HG03460 (cell line): ENCODE data around the gene FKBP7.
"Not testable (repeated sequence)": the region's sequence is repeated elsewhere in the genome, so short reads cannot be mapped to it uniquely, and the experiment has no call there.

Source experiments
- ATAC-seq: cut with Tn5 transposase; IDR thresholded peaks from one replicate; pipeline ENCODE4 v1.9.1; 2021; ENCODE audit not compliant: unreplicated experiment

Gene FKBP7

GRCh38 chr2:178450524-178450773 lies 28.0 kb downstream of the FKBP7 start:
- peak; percentile 51 for ATAC-seq

DNA sequence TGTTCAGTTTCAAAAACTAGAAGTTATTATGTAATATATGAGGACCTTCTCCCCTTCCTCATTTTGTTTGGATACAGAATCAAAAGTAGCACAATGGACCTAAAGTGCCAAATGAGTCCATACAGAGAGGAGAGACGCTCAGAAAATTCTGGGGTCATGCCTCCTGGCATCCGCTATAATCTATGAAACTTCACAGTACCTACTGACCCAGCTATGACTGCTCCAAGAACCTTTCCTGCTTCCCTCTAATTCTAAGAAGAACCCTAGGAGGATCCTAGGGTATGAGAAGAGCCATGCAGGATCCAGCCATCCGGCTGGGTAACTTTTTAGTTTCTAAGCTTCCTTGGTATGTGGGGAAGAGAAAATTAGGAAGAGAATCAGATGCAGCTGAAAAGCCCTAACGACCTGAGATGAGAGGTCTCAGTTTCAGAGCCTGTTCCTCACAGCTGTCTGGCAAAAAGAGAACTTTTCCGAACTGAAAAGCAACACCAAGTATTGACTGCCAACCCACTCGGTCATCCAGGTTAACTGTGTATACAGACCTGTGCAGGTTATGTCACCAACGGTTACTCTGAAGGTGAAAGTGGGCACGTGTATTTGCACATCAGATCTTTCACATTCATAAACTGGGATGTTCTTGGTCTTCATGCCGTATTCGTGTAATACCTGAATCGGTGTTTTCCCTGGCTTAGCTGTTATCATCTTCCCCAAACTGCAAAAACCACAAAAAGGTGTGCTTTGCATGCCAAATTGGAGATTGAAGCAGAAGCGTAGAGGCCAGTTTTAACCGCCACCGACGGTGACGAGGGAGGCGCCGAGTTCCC lies 28.5 kb downstream of the FKBP7 start:
- ATAC-seq, result peak; percentile 6

DNA sequence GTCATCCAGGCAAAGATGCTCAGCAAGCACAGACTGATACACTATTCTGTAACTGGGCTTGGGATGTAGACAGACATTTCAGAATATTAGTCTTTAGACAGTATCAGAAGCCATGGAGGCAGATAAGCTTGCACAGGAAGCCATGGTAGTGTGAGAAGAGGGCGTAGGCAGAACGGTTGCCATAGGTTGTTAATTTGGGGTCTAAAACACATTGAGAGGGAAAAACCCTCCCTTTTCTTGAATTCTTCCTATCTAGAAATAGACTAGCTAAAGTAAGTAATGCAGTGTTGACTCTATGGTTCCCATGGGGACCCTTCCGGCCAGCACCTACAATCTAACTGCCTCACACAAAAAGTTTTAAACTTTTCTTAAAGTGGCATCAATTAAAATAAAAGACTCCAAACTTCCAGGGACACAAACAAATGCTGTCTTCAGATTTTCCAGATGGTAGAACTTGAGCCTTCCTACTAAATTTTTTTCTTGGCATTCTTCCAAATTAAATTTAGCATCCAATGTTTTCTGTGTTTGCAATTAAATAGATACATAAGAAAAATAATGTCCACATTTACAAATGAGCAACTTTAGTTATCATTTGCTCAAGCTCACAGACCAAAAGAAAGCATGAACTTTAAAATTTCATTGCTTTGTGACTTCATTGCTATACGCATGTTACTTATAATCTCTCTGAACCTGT lies 29.3 kb downstream of the FKBP7 start:
- no peak for ATAC-seq

DNA sequence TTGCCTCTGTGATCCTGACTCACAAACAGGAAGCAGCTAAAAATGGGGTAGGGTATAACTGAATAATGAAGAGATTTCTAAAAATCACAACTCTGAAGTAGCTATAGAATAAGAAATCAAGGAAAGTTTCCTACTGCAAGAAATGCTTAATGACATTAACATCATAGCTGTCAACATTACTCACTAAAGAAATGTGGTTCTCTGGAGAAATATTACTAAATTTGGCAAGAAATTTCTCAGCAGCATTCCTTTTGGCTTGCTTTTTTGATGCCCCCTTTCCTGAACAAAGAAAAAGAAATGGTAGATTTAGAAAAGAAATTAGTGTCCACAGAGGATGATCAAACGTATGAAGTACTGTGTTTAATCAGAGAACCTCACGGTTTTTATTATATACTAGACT lies 37.0 kb downstream of the FKBP7 start:
- no peak for ATAC-seq

DNA sequence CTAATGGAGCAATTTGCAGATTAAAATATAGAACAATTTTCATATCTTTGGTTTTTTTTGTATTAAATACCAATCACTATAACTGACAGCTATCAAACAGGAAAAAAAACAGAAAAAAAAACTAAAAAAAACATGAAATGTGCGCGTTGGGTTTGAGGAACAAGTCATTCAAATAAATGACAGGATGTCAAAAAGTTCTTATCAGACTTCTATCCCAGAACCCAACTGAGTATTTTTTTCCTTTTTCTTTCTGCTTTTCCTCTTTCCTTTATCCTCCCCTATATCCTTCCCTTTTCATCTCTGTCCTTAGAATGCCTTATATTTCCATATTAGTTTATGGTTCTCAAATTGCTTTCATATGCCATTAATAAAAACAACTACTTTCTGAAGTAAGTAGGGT lies 41.7 kb downstream of the FKBP7 start:
- ATAC-seq, result no peak

DNA sequence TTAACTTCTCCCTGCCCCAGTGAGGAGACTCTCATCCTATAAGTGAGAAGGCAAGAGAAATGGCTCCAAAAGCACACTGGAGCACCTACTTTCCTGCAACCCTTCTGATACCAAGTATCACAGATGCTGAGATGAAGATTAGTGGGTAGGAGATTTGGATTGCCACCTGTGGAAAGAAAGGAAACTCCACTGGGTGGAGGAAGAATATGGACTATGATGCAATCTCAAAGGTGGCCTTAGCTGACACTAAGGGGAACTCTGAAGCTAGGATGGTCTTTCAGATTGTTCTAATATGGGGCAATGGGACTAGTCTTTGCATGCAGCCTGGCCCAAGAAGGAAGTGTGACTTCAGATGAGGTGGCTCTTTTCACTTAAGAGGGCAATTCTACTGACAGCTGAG lies 49.1 kb downstream of the FKBP7 start:
- no peak for ATAC-seq

DNA sequence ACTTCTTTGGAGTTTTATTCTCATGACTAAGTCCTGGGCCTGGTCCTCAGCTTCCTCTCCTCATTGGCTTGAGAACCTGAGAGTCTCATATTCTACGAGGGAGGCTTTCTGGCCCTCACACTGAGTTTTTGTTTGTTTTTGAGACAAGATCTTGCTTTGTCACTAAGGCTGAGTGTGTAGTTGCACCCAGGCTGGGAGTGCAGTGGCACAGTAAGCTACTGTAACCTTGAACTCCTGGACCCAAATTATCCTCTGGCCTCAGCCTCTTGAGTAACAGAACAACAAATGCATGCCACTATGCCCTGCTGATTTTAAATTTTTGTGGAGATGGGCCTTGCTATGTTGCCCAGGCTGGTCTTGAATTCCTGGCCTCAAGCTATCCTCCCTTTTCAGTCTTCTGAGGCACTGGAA lies 50.0 kb downstream of the FKBP7 start:
- ATAC-seq, result no peak

GRCh38 chr2:178427458-178427857 lies 50.9 kb downstream of the FKBP7 start:
- ATAC-seq, result no peak

- ATAC-seq, result no peak
Measured at GRCh38 chr2:178426388-178426787, 52.0 kb downstream of the FKBP7 start.

GRCh38 chr2:178425255-178425827 lies 53.1 kb downstream of the FKBP7 start:
- no peak for ATAC-seq

DNA sequence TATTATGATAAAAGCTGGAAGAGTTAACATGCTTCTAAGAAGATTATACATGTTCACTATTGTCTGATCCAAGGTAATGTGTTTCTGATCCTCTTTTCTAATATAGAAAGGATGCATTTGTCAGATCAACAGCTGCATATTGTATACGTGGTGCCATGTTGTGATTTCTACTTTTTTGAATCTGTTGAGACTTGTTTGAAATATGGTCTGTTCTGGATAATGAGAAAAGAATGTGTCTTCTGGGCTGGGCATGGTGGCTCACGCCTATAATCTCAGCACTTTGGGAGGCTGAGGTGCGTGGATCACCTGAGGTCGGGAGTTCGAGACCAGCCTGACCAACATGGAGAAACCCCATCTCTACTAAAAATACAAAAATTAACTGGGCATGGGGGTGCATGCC lies 54.7 kb downstream of the FKBP7 start:
- ATAC-seq, result not testable (repeated sequence)

GRCh38 chr2:178422097-178422496 lies 56.3 kb downstream of the FKBP7 start:
- ATAC-seq, result no peak

GRCh38 chr2:178420463-178420999 lies 57.9 kb downstream of the FKBP7 start:
- ATAC-seq, result no peak

DNA sequence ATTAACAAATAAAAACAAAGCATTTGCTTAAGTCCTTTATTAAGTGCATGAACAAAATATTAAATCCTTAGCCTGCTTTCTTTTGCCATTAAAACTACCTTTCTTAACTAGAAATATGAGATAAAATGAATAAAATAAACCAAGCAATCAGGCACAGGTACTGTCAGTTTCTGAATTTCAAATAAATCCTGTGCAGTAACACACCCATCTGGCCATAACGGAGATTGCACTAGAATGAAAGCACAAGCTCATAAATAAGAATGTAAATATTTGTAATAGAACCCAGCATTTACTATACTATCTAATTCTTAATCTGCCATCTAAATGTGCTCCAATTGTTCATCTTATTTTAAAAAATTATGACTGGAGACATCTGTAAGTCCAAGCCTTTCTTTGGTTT lies 59.3 kb downstream of the FKBP7 start:
- ATAC-seq, result no peak

GRCh38 chr2:178418426-178418825 lies 60.0 kb downstream of the FKBP7 start:
- ATAC-seq, result no peak

DNA sequence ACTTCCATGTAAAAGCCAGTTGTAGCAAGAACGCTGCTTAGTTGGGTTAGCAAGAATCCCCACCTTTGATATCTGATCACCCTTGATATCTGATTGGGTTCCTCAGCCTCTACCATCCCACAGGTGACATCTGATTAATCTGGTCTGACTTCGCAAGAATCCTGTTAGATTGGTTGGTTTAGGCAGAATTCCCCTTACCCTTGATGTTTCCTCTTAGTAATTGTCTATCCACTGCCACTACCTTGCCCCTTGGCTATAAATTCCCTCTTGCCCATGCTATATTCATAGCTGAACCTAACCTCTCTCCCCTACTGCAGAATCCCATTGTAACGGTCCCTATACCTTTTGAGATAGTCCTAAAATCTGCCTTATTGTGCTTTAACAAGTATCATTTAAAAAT lies 60.5 kb downstream of the FKBP7 start:
- no peak for ATAC-seq

- no peak for ATAC-seq
Measured at GRCh38 chr2:178415979-178416378, 62.4 kb downstream of the FKBP7 start.

GRCh38 chr2:178414266-178415247 lies 63.8 kb downstream of the FKBP7 start:
- ATAC-seq, result peak; percentile 82
